ENCODE measurements around the gene HAPLN1.

GRCh38 chr5:83665631-83666030, 55.0 kb downstream of the HAPLN1 start:
- TF ChIP-seq CTCF (IDR thresholded peaks at IDR 0.05), result no peak
- TF ChIP-seq POLR2A (IDR thresholded peaks at IDR 0.05), result no peak
